Fibroblast of pulmonary artery (primary cell): ENCODE data around the gene ST3GAL3.

Experiments
- DNase-seq: peaks from one replicate; pipeline ENCODE4 v3.0.0-alpha.2; 2010; ENCODE audit warnings: low read depth
- H3K4me3 ChIP-seq: replicated peaks from 2 replicates; pipeline ENCODE4 v1.5.1; 2011; ENCODE audit warnings: low read depth, mild to moderate bottlenecking, control low read depth, low read length, moderate library complexity
- CTCF ChIP-seq: IDR thresholded peaks from 2 replicates; pipeline ENCODE4 v1.5.1; 2011; ENCODE audit warnings: mild to moderate bottlenecking, control low read depth, low read length, inconsistent platforms; ENCODE audit errors: missing control alignments

The ST3GAL3 gene

GRCh38 chr1:43687301-43688108 is 19.8 kb upstream of the ST3GAL3 start:
- peak; percentile 56 for DNase-seq
- no peak overlapping the region for H3K4me3 ChIP-seq
- TF ChIP-seq CTCF: no peak

GRCh38 chr1:43688109-43688387 is 19.3 kb upstream of the ST3GAL3 start:
- no peak overlapping the region for H3K4me3 ChIP-seq
- TF ChIP-seq CTCF: no peak
- DNase-seq: no peak

GRCh38 chr1:43688594-43689000 is 18.7 kb upstream of the ST3GAL3 start:
- peak; percentile 83 for DNase-seq
- H3K4me3 ChIP-seq: no peak overlapping the region
- TF ChIP-seq CTCF: no peak

- TF ChIP-seq CTCF: no peak
- no peak overlapping the region for H3K4me3 ChIP-seq
- no peak for DNase-seq
Measured at GRCh38 chr1:43689289-43689688, 18.0 kb upstream of the ST3GAL3 start.

GRCh38 chr1:43691871-43692815 is 15.2 kb upstream of the ST3GAL3 start:
- H3K4me3 ChIP-seq: no peak overlapping the region
- no peak for TF ChIP-seq CTCF
- DNase-seq: no peak

- TF ChIP-seq CTCF: no peak
- H3K4me3 ChIP-seq: no peak overlapping the region
Measured at GRCh38 chr1:43693371-43693770, 14.0 kb upstream of the ST3GAL3 start.

More at GRCh38 chr1:43693371-43693770, 14.0 kb upstream of the ST3GAL3 start:
- DNase-seq: no peak
